ENCODE measurements around the gene DLX2. TPM values are rescaled to one million over a fixed set of nuclear protein-coding genes. Genes with fewer than 3 reads are reported as not detected.
A peak's percentile ranks its signal among the peaks of the same experiment; 100 is the strongest.

The DLX2 gene
- total RNA-seq, 1 experiment from 2014 or later = 4.4 TPM

DNA sequence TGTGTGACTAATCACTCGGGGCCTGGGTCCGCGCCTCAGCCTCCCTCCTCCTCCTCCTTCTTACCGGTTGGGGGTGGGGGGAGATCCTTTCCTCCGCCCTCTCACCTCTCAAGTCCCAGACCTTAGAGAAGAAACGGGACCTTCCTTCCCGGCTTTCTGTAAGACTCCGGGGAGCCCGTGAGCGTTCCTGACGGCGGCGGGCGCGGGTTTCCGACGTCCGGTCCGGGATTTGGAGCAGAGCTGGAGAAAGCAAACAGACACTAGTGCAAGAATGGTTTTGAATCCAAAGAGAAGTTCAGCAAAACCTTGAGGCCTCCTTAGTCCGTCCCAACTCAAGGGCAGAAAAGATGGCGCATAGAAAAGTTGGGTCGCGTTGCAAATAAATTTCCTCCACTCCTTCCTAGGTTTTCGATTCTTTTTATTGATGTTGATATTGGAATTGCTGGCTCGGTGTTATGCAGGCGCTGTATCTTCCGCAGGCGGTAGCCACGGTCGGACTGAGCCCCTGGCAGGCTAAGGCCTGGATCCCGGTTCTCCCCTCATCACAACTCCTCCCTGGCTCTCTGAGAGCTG lies 15.4 kb downstream of the DLX2 start:
- H3K27ac ChIP-seq (ENCODE audit: low read length) = no peak overlapping the region
- H3K27me3 ChIP-seq (ENCODE audit: control insufficient read depth, insufficient read depth, low read length) = no peaks in the 10 kb centered on the region
- intact Hi-C loops (cut with micrococcal nuclease; ENCODE audit: unreplicated experiment) = no loop called here
- POLR2A ChIA-PET = no interaction called here
- H3K4me3 ChIP-seq (ENCODE audit: low read depth in 2 of 2, low read length in 2 of 2) = peak overlapping the region in 1 of 2 experiments; percentile 73; a peak in 2 of 4 replicates
- ATAC-seq (no peak), DNase-seq (ENCODE audit: low read depth, low spot score) (no peak)
- H3K36me3 ChIP-seq (ENCODE audit: control insufficient read depth, insufficient read depth, low read length) = no peaks in the 10 kb centered on the region
- no TSS peak for BruUV-seq (replicated peaks)
- in situ Hi-C loops (cut with HindIII; ENCODE audit: low pct_unique_long_range_greater_than_20kb, low sequenced_read_pairs) = no loop called here
- no peaks in the 10 kb centered on the region for H3K9me3 ChIP-seq (ENCODE audit: control insufficient read depth, insufficient read depth, low read depth, low read length)
- peaks cover 3% of the 10 kb centered on the region for H3K4me1 ChIP-seq (ENCODE audit: control insufficient read depth, insufficient read depth, low read length)
- no peak for TF ChIP-seq POLR2AphosphoS5 (IDR thresholded peaks at IDR 0.05; ENCODE audit: low read depth, low read length)
- TF ChIP-seq, protein P1, sequence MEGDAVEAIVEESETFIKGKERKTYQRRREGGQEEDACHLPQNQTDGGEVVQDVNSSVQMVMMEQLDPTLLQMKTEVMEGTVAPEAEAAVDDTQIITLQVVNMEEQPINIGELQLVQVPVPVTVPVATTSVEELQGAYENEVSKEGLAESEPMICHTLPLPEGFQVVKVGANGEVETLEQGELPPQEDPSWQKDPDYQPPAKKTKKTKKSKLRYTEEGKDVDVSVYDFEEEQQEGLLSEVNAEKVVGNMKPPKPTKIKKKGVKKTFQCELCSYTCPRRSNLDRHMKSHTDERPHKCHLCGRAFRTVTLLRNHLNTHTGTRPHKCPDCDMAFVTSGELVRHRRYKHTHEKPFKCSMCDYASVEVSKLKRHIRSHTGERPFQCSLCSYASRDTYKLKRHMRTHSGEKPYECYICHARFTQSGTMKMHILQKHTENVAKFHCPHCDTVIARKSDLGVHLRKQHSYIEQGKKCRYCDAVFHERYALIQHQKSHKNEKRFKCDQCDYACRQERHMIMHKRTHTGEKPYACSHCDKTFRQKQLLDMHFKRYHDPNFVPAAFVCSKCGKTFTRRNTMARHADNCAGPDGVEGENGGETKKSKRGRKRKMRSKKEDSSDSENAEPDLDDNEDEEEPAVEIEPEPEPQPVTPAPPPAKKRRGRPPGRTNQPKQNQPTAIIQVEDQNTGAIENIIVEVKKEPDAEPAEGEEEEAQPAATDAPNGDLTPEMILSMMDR (IDR thresholded peaks at IDR 0.05) = no peak
- CTCF ChIA-PET = interaction anchor here (1.0 to 1.3 kb wide), 2 partner anchors 8 to 11 kb away, joined by 4 to 5 read pairs; no protein-coding TSS in a partner anchor

DNA sequence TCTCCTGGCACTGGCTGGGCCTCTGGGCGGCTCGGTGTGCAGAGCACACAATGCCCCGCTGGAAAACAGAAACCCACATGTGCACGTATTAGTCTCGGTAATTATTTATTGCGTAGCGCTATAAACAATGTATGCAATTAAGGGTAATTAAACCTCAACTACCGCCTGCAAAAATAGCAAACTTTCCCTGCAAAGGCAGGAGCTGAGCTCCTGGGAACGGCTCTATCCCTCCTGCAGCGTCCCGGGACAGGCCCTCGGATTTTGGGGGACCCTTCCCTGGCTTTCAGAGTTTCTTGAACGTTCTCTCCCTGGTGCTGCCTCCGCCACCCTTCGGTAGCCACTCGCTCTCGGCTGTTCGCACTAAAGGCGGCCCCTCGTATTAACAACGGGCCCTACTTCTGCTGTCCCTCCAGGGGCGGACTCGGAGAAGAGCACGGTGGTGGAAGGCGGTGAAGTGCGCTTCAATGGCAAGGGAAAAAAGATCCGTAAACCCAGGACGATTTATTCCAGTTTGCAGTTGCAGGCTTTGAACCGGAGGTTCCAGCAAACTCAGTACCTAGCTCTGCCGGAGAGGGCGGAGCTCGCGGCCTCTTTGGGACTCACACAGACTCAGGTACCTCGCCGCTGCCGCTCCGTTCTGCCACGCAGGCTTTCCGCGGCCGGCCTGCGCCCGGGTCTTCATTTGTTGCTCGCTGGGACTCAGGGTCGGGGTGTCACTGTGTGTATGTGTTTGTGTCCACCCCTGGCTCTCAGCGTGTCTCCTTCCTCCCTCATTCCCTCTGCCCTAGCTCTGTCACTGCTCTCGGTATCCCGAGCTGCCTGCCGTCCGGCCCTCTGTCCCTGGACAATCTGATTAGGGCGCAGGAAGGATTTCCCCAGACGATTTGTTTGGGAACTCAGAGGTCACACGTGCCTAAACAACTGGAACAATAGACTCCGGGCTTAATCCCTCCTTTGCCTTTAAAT lies 16.2 kb downstream of the DLX2 start:
- intact Hi-C loops (cut with micrococcal nuclease; ENCODE audit: unreplicated experiment) = no loop called here

More for the DNA sequence above, 16.2 kb downstream of the DLX2 start:
- Histone ChIP-seq H3K4me1 (ENCODE audit: control insufficient read depth, insufficient read depth, low read length) (peaks cover 3% of the 10 kb centered on the region), H3K27ac (ENCODE audit: low read length) (peak overlapping the region; percentile 77), H3K36me3 (ENCODE audit: control insufficient read depth, insufficient read depth, low read length) (no peaks in the 10 kb centered on the region), H3K4me3 (ENCODE audit: low read depth in 2 of 2, low read length in 2 of 2) (peak overlapping the region; percentile 67 to 73), H3K9me3 (ENCODE audit: control insufficient read depth, insufficient read depth, low read depth, low read length) (no peaks in the 10 kb centered on the region), H3K27me3 (ENCODE audit: control insufficient read depth, insufficient read depth, low read length) (no peaks in the 10 kb centered on the region)
- TF ChIP-seq TCF7L2 (IDR thresholded peaks at IDR 0.05; ENCODE audit: low read depth, low read length) (no peak), POLR2AphosphoS5 (IDR thresholded peaks at IDR 0.05; ENCODE audit: low read depth, low read length) (no peak), SIN3A (IDR thresholded peaks at IDR 0.05; ENCODE audit: borderline replicate concordance, insufficient read depth, low read depth, low read length) (no peak)
- TF ChIP-seq, protein P2, sequence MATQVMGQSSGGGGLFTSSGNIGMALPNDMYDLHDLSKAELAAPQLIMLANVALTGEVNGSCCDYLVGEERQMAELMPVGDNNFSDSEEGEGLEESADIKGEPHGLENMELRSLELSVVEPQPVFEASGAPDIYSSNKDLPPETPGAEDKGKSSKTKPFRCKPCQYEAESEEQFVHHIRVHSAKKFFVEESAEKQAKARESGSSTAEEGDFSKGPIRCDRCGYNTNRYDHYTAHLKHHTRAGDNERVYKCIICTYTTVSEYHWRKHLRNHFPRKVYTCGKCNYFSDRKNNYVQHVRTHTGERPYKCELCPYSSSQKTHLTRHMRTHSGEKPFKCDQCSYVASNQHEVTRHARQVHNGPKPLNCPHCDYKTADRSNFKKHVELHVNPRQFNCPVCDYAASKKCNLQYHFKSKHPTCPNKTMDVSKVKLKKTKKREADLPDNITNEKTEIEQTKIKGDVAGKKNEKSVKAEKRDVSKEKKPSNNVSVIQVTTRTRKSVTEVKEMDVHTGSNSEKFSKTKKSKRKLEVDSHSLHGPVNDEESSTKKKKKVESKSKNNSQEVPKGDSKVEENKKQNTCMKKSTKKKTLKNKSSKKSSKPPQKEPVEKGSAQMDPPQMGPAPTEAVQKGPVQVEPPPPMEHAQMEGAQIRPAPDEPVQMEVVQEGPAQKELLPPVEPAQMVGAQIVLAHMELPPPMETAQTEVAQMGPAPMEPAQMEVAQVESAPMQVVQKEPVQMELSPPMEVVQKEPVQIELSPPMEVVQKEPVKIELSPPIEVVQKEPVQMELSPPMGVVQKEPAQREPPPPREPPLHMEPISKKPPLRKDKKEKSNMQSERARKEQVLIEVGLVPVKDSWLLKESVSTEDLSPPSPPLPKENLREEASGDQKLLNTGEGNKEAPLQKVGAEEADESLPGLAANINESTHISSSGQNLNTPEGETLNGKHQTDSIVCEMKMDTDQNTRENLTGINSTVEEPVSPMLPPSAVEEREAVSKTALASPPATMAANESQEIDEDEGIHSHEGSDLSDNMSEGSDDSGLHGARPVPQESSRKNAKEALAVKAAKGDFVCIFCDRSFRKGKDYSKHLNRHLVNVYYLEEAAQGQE (IDR thresholded peaks at IDR 0.05; ENCODE audit: insufficient read depth in 1 of 2, low read depth in 2 of 2, low read length in 1 of 2) = no peak
- TF ChIP-seq, protein P1 (IDR thresholded peaks at IDR 0.05) = no peak; the same call in 1 of the 2 replicates
- POLR2A ChIA-PET = no interaction called here
- DNase-seq (ENCODE audit: low read depth, low spot score) (no peak), ATAC-seq (0 out of 2 replicates have a peak, but pooled peaks have one; percentile 13)
- CTCF ChIA-PET = interaction anchor here (1.0 to 1.3 kb wide), 2 partner anchors 9 to 12 kb away, joined by 4 to 5 read pairs; no protein-coding TSS in a partner anchor
- BruUV-seq (replicated peaks) = no TSS peak
- in situ Hi-C loops (cut with HindIII; ENCODE audit: low pct_unique_long_range_greater_than_20kb, low sequenced_read_pairs) = no loop called here
